ENCODE results near the gene NCOA3. TPM values are rescaled to one million over a fixed set of nuclear protein-coding genes. Genes with fewer than 3 reads are reported as not detected.
A peak's percentile ranks its signal among the peaks of the same experiment; 100 is the strongest.

Gene NCOA3
- total RNA-seq, 4 donors from 2014 or later = 41.6 to 74.7 (median 55.8) TPM

DNA sequence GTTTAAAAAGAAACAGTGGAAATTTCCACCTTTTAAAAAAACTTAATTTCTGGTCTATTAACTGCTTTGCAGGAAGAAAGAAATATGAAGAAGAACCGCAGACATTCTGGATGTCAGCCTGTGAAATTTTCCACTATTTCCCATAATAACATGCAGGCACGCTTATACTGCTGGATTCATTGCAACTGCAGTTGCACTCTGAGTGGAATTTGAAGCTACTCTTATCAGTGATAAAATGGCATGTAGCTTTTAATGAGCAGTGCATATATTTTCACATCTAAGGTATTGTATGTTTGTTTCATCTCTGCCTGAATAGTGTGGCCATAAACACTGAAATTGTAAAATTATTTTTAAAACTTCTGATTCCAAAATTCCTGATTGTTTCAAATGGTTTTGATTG is 28.2 kb downstream of the NCOA3 start:
- TF ChIP-seq, protein P1, sequence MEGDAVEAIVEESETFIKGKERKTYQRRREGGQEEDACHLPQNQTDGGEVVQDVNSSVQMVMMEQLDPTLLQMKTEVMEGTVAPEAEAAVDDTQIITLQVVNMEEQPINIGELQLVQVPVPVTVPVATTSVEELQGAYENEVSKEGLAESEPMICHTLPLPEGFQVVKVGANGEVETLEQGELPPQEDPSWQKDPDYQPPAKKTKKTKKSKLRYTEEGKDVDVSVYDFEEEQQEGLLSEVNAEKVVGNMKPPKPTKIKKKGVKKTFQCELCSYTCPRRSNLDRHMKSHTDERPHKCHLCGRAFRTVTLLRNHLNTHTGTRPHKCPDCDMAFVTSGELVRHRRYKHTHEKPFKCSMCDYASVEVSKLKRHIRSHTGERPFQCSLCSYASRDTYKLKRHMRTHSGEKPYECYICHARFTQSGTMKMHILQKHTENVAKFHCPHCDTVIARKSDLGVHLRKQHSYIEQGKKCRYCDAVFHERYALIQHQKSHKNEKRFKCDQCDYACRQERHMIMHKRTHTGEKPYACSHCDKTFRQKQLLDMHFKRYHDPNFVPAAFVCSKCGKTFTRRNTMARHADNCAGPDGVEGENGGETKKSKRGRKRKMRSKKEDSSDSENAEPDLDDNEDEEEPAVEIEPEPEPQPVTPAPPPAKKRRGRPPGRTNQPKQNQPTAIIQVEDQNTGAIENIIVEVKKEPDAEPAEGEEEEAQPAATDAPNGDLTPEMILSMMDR (IDR thresholded peaks at IDR 0.05; ENCODE audit: low read depth) = no peak

DNA sequence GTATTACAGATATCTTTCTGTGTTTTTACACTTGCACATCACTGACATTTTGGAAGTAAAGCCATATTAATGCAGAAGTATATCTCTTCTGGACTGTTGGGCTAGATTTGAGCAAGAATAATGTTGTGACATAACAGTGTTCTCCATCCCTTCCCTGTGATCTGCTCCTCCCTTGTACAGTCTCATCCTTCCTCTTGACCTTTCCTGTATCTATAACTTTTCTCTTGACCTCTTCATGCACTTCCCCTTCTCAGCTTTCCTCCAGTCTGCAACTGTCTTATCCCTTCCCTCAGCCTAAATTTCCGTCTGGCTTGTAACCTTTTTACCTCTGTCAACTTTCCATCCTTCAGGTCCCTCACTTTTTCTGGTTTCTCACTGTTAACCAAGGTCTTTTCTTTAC is 29.8 kb downstream of the NCOA3 start:
- TF ChIP-seq, protein P1 (IDR thresholded peaks at IDR 0.05; ENCODE audit: low read depth) = no peak

DNA sequence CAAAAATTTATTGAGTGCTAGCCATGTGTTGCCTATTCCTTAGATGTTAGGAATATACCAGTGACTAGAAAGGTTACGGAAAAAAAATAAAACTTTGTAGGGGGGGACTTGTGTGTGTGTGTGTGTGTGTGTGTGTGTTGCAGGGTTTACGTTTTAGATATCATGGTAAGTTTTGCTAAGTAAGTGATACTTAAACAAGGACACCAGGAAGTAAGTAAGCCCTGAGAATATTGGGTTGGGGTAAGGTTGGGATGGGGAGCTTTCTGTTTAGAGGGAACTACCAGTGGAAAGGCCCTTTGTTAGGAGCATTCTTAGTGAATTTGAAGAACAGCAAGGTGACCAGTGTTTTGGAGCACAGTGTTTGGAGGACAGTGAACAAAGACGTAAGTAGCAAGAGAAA is 30.3 kb downstream of the NCOA3 start:
- TF ChIP-seq, protein P1 (IDR thresholded peaks at IDR 0.05; ENCODE audit: low read depth) = no peak

DNA sequence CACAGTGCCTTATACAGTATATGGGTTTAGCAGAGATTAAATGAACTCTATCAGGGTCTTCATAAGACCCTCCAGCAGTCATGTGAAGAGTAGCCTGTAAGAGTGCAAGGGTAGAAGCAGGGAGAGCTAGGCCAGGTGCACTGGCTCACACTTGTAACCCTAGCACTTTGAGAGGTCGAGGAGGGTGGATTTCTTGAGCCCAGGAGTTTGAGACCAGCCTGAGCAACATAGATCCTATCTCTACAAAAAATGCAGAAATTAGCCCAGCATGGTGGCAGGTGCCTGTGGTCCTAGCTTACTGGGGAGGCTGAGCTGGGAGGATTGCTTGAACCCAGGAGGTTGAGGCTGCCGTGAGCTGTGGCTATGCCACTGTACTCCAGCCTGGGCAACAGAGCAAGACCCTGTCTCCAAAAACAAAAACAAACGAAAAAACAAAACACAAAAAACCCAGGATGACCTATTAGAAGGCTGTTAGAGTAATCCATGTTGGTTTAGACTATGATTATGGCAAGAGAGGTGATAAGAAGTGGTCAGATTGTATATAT is 31.9 kb downstream of the NCOA3 start:
- TF ChIP-seq, protein P1 (IDR thresholded peaks at IDR 0.05; ENCODE audit: low read depth) = peak; percentile 9

DNA sequence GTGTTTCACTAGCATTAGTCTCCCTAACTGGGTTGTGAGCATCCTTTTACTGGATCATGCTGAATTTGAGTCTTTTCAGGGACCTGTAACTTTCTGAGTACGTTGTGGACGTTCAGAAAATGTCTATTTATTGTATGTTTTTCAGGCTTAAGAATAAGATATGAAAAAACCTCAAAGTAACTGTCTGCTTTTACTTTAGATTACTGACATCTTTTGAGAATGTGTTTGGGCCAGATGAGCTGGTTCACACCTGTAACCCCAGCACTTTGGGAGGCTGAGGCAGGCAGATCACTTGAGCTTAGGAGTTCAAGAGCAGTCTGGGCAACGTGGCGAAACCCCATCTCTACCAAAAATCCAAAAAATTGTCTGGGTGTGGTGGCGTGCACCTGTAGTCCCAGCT is 32.7 kb downstream of the NCOA3 start:
- TF ChIP-seq, protein P1 (IDR thresholded peaks at IDR 0.05; ENCODE audit: low read depth) = no peak

DNA sequence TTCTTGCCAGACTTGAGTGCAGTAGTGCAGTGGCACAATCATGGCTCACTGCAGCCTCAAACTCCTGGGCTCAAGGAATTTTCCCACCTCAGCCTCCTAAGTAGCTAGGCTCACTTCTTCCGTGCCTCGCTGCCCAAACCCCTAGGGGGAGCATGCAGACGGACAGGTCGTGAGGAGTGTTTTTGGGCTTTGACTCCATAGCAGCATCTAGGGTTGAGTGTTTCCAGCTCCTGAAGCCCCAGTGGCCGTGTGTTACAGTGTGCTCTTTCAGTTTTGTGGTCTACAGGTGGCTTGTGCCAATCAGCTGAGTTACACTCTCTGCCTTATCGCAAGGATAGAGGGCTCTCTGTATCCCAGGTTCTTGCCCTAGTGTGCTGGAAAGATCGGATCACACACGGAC is 33.4 kb downstream of the NCOA3 start:
- TF ChIP-seq, protein P1 (IDR thresholded peaks at IDR 0.05; ENCODE audit: low read depth) = no peak

DNA sequence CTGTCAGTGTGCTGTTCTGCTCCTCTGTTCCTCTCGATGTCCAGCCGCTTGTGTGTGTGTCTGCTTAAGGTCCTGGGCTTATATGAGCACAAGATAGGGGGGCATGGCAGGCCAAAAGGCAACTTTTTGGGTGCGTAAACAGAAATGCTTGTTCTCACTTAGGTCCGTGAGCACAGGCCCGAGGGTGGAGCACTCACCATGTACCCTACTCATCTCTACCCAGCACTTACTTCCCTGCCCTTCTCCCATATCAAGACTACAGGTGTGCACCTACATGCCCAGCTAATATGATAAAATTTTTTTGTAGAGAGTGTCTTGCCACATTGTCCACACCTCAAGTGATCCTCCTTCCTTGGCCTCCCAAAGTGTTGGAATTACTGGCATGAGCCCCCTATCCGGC is 34.3 kb downstream of the NCOA3 start:
- TF ChIP-seq, protein P1 (IDR thresholded peaks at IDR 0.05; ENCODE audit: low read depth) = no peak
